ENCODE results near the gene HOXA2. TPM values are rescaled to one million over a fixed set of nuclear protein-coding genes. Genes with fewer than 3 reads are reported as not detected.

The HOXA2 gene
- total RNA-seq, 1 donor from 2014 or later, result 0.30 TPM

DNA sequence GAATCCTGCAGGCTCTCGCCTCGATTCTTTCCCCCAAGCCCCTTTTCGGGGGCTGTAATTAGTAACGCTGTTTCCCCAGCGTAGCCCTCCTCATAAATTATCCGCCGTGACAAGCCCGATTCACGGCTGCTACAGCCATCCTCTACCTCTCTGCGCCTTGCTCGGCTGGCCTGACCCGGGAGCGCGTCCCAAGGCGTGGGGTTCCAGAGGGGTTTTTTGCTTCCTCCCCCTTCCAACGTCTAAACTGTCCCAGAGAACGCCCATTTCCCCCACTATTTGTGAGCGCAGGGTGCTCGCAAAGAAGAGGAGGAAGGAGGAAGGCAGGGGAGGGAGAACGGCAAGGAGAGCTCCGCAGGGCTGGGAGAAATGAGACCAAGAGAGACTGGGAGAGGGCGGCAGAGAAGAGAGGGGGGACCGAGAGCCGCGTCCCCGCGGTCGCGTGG, 40.1 kb upstream of the HOXA2 start:
- peak; percentile 43 for DNase-seq (ENCODE audit: low spot score)
- intact Hi-C loops (cut with DNase I), result no loop called here

- peak; percentile 66 for DNase-seq (ENCODE audit: low spot score)
- intact Hi-C loops (cut with DNase I), result no loop called here
Measured at GRCh38 chr7:27141923-27142579, 39.6 kb upstream of the HOXA2 start.

GRCh38 chr7:27141137-27141922, 38.8 kb upstream of the HOXA2 start:
- no peak for DNase-seq (ENCODE audit: low spot score)
- intact Hi-C loops (cut with DNase I), result no loop called here

- DNase-seq (ENCODE audit: low spot score), result no peak
- intact Hi-C loops (cut with DNase I), result no loop called here
Measured at GRCh38 chr7:27140126-27140857, 37.8 kb upstream of the HOXA2 start.

GRCh38 chr7:27139334-27140125, 37.0 kb upstream of the HOXA2 start:
- intact Hi-C loops (cut with DNase I), result no loop called here
- no peak for DNase-seq (ENCODE audit: low spot score)

GRCh38 chr7:27138985-27139333, 36.5 kb upstream of the HOXA2 start:
- intact Hi-C loops (cut with DNase I), result no loop called here
- DNase-seq (ENCODE audit: low spot score), result no peak

DNA sequence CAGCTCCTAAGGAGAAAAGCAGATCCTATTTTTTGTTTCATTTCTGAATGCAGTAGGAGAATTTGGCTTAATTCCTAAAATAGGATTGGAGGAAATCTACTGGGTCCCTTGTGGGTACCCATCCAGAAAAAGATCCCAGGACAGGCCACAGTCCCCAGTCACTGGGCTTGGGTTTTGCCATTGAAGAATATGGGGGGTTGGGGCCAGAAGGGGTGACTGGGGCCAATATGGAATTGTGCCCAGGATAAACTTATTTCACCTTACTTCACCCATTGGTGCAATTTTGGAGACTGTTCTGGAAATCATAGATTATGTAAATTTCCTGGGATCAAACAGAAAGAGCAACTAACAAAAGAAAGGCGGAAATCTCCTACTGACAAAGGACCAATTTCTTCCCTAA, 36.0 kb upstream of the HOXA2 start:
- no peak for DNase-seq (ENCODE audit: low spot score)
- intact Hi-C loops (cut with DNase I), result no loop called here

DNA sequence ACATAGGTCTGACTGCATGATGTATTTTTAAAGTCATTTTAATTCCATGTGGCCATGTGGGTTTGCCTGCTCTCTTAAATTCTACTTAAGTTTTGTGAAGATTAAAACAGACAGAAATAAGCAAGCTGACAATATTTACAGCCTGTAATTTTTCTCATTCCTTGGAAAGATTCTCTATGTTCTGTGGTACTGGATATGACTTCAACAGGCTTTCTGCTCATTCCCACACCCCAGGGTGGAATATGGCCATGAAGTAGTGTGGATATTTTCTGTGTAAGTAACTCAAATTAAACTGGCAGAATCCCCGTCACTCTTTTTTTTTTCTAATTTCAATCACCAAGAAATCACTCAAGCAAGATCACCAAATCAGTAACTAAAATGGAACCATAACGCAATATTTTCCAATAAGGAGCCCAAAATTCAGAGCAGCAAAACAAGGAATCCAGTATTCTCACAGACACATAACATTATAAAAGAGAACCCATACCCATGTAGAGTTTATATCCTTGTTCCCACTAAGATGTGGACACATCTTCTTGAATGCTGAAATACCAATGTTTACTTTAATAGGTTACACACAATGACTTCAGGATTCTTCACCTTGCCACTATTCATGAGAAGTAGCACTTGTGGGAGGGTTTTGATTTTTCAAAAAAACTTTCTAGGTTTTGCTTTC, 35.3 kb upstream of the HOXA2 start:
- intact Hi-C loops (cut with DNase I), result no loop called here
- no peak for DNase-seq (ENCODE audit: low spot score)

GRCh38 chr7:27134392-27134791, 31.9 kb upstream of the HOXA2 start:
- no peak for DNase-seq (ENCODE audit: low spot score)
- intact Hi-C loops (cut with DNase I), result loop anchor here (5.0 kb wide), 1 partner anchor 272 kb away; the partner anchor contains the start of gene SKAP2

- no peak for DNase-seq (ENCODE audit: low spot score)
- intact Hi-C loops (cut with DNase I), result loop anchor here (5.0 kb wide), 1 partner anchor 271 kb away; the partner anchor contains the start of gene SKAP2
Measured at GRCh38 chr7:27133409-27134231, 31.1 kb upstream of the HOXA2 start.

DNA sequence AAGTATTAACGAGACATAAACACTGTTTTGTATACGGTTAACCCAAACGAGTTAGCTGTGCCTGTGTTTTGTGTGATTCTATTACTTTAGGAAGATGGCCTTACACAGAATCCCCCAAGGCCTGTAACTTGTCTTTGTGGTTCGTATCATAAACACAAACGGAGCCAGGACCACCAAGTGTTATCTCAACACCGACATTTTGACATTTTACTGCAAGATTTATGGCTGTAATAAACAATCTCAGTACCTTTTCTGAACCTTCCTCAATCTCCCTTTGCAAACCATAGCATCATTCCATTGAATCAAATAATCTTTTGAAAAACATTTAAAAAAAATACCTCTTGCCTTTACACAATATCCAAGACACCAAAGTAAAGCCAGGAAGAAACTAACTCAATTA, 30.5 kb upstream of the HOXA2 start:
- no peak for DNase-seq (ENCODE audit: low spot score)
- intact Hi-C loops (cut with DNase I), result loop anchor here (5.0 kb wide), 1 partner anchor 271 kb away; the partner anchor contains the start of gene SKAP2

- intact Hi-C loops (cut with DNase I), result loop anchor here (5.0 kb wide), 1 partner anchor 270 kb away; the partner anchor contains the start of gene SKAP2
- DNase-seq (ENCODE audit: low spot score), result no peak
Measured at GRCh38 chr7:27132214-27132613, 29.7 kb upstream of the HOXA2 start.

- intact Hi-C loops (cut with DNase I), result loop anchor here (5.0 kb wide), 1 partner anchor 269 kb away; the partner anchor contains the start of gene SKAP2
- DNase-seq (ENCODE audit: low spot score), result no peak
Measured at GRCh38 chr7:27131390-27131819, 28.9 kb upstream of the HOXA2 start.

- peak; percentile 90 for DNase-seq (ENCODE audit: low spot score)
- intact Hi-C loops (cut with DNase I), result loop anchor here (5.0 kb wide), 1 partner anchor 268 kb away; the partner anchor contains the start of gene SKAP2
Measured at GRCh38 chr7:27130540-27131389, 28.3 kb upstream of the HOXA2 start, which contains the start of gene HOXA4. Gene HOXA4, minus strand, starts transcription at chr7:27130757. Its CDS starts 24 bp downstream, at chr7:27130733.

- DNase-seq (ENCODE audit: low spot score), result peak; percentile 66
- intact Hi-C loops (cut with DNase I), result loop anchor here (5.0 kb wide), 1 partner anchor 268 kb away; the partner anchor contains the start of gene SKAP2
Measured at GRCh38 chr7:27129729-27130539, 27.5 kb upstream of the HOXA2 start.
